Measurements from ENCODE around the gene TMCC2.
A peak's percentile ranks its signal among the peaks of the same experiment; 100 is the strongest.

Gene TMCC2

GRCh38 chr1:205228093-205228521 is 361 bp downstream of the TMCC2 start:
- peak; percentile 34 for ATAC-seq
- TF ChIP-seq ZNF8 (CRISPR knock-in tag; IDR thresholded peaks at IDR 0.05) = no peak
- TF ChIP-seq PPARA (CRISPR knock-in tag; IDR thresholded peaks at IDR 0.05; ENCODE audit: borderline replicate concordance) = no peak
- TF ChIP-seq BACH2 (CRISPR knock-in tag; IDR thresholded peaks at IDR 0.05; ENCODE audit: borderline replicate concordance) = no peak
- no peak for TF ChIP-seq ISL1 (CRISPR knock-in tag; IDR thresholded peaks at IDR 0.05)
- TF ChIP-seq GLIS3 (CRISPR knock-in tag; IDR thresholded peaks at IDR 0.05) = no peak
- no peak for TF ChIP-seq TCF4 (CRISPR knock-in tag; IDR thresholded peaks at IDR 0.05; ENCODE audit: borderline replicate concordance)
- TF ChIP-seq CREB5 (CRISPR knock-in tag; IDR thresholded peaks at IDR 0.05; ENCODE audit: low read depth) = no peak

- TF ChIP-seq ISL1 (CRISPR knock-in tag; IDR thresholded peaks at IDR 0.05) (no peak), TCF4 (CRISPR knock-in tag; IDR thresholded peaks at IDR 0.05; ENCODE audit: borderline replicate concordance) (no peak), ARNTL (CRISPR knock-in tag; IDR thresholded peaks at IDR 0.05; ENCODE audit: borderline replicate concordance, low read depth) (no peak), TOX (CRISPR knock-in tag; IDR thresholded peaks at IDR 0.05; ENCODE audit: borderline replicate concordance) (no peak), GLIS3 (CRISPR knock-in tag; IDR thresholded peaks at IDR 0.05) (no peak), CSRNP3 (CRISPR knock-in tag; IDR thresholded peaks at IDR 0.05) (no peak), ZNF70 (CRISPR knock-in tag; IDR thresholded peaks at IDR 0.05) (no peak), BACH2 (CRISPR knock-in tag; IDR thresholded peaks at IDR 0.05; ENCODE audit: borderline replicate concordance) (no peak), ZFP3 (CRISPR knock-in tag; IDR thresholded peaks at IDR 0.05) (no peak), ZC3H10 (CRISPR knock-in tag; IDR thresholded peaks at IDR 0.05) (no peak), ZNF565 (CRISPR knock-in tag; conservative IDR thresholded peaks at IDR 0.05; ENCODE audit: low read depth) (no peak), POU6F1 (CRISPR knock-in tag; IDR thresholded peaks at IDR 0.05; ENCODE audit: borderline replicate concordance, low read depth) (no peak), PPARA (CRISPR knock-in tag; IDR thresholded peaks at IDR 0.05; ENCODE audit: borderline replicate concordance) (no peak), RARB (CRISPR knock-in tag; IDR thresholded peaks at IDR 0.05) (no peak), OSR1 (CRISPR knock-in tag; IDR thresholded peaks at IDR 0.05) (no peak)
- ATAC-seq = peak; percentile 64
Measured at GRCh38 chr1:205229399-205229871, 1.7 kb downstream of the TMCC2 start.

- no peak for ATAC-seq
- TF ChIP-seq SNAI2 (CRISPR knock-in tag; IDR thresholded peaks at IDR 0.05) (no peak), PPARA (CRISPR knock-in tag; IDR thresholded peaks at IDR 0.05; ENCODE audit: borderline replicate concordance) (no peak), ZNF565 (CRISPR knock-in tag; conservative IDR thresholded peaks at IDR 0.05; ENCODE audit: low read depth) (no peak)
Measured at GRCh38 chr1:205229916-205230700, 2.4 kb downstream of the TMCC2 start.

GRCh38 chr1:205230982-205231381 is 3.2 kb downstream of the TMCC2 start:
- no peak for TF ChIP-seq CSDC2 (CRISPR knock-in tag; IDR thresholded peaks at IDR 0.05)
- TF ChIP-seq RARB (CRISPR knock-in tag; IDR thresholded peaks at IDR 0.05) = no peak
- no peak for TF ChIP-seq ISL1 (CRISPR knock-in tag; IDR thresholded peaks at IDR 0.05)
- TF ChIP-seq ZNF8 (CRISPR knock-in tag; IDR thresholded peaks at IDR 0.05) = no peak
- no peak for TF ChIP-seq ARNTL (CRISPR knock-in tag; IDR thresholded peaks at IDR 0.05; ENCODE audit: borderline replicate concordance, low read depth)
- no peak for TF ChIP-seq ZFP30 (CRISPR knock-in tag; IDR thresholded peaks at IDR 0.05)
- ATAC-seq = no peak

GRCh38 chr1:205232127-205232820 is 4.5 kb downstream of the TMCC2 start:
- ATAC-seq = no peak
- TF ChIP-seq ZFP3 (CRISPR knock-in tag; IDR thresholded peaks at IDR 0.05) (no peak), PATZ1 (CRISPR knock-in tag; IDR thresholded peaks at IDR 0.05; ENCODE audit: borderline replicate concordance) (no peak), CSRNP3 (CRISPR knock-in tag; IDR thresholded peaks at IDR 0.05) (no peak), ARNTL (CRISPR knock-in tag; IDR thresholded peaks at IDR 0.05; ENCODE audit: borderline replicate concordance, low read depth) (no peak)
